ENCODE data around the gene CLEC11A.

CLEC11A gene

GRCh38 chr19:50701367-50701985, 21.7 kb upstream of the CLEC11A start:
- ATAC-seq (no peak), DNase-seq (no peak)
- no peak overlapping the region for H3K27ac Mint-ChIP-seq
- no peak overlapping the region for H3K4me3 Mint-ChIP-seq
- no peaks in the 10 kb centered on the region for H3K36me3 Mint-ChIP-seq (ENCODE audit: low read depth)
- peaks cover 48% of the 10 kb centered on the region for H3K27me3 Mint-ChIP-seq
- peaks cover 2% of the 10 kb centered on the region for H3K4me1 Mint-ChIP-seq
- no peaks in the 10 kb centered on the region for H3K9me3 Mint-ChIP-seq

- Mint-ChIP-seq H3K9me3 (no peaks in the 10 kb centered on the region), H3K4me3 (no peak overlapping the region), H3K27ac (no peak overlapping the region), H3K36me3 (ENCODE audit: low read depth) (no peaks in the 10 kb centered on the region), H3K4me1 (peaks cover 2% of the 10 kb centered on the region), H3K27me3 (peaks cover 42% of the 10 kb centered on the region)
- ATAC-seq (no peak), DNase-seq (no peak)
These were observed 20.9 kb upstream of the CLEC11A start for GRCh38 chr19:50702158-50702870.

GRCh38 chr19:50702871-50703829, 20.0 kb upstream of the CLEC11A start:
- ATAC-seq, result no peak
- Mint-ChIP-seq H3K4me1 (peaks cover 2% of the 10 kb centered on the region), H3K27ac (no peak overlapping the region), H3K36me3 (ENCODE audit: low read depth) (no peaks in the 10 kb centered on the region), H3K9me3 (no peaks in the 10 kb centered on the region), H3K4me3 (no peak overlapping the region), H3K27me3 (peaks cover 37% of the 10 kb centered on the region)
- DNase-seq, result no peak

- peaks cover 33% of the 10 kb centered on the region for H3K27me3 Mint-ChIP-seq
- H3K4me1 Mint-ChIP-seq, result peaks cover 2% of the 10 kb centered on the region
- H3K9me3 Mint-ChIP-seq, result no peaks in the 10 kb centered on the region
- H3K4me3 Mint-ChIP-seq, result no peak overlapping the region
- DNase-seq (no peak), ATAC-seq (no peak)
- H3K36me3 Mint-ChIP-seq (ENCODE audit: low read depth), result no peaks in the 10 kb centered on the region
- H3K27ac Mint-ChIP-seq, result no peak overlapping the region
These were observed 19.0 kb upstream of the CLEC11A start for GRCh38 chr19:50703915-50704796.

- peaks cover 27% of the 10 kb centered on the region for H3K27me3 Mint-ChIP-seq
- no peak overlapping the region for H3K27ac Mint-ChIP-seq
- no peaks in the 10 kb centered on the region for H3K36me3 Mint-ChIP-seq (ENCODE audit: low read depth)
- H3K4me3 Mint-ChIP-seq, result no peak overlapping the region
- H3K9me3 Mint-ChIP-seq, result no peaks in the 10 kb centered on the region
- ATAC-seq (peak; percentile 81), DNase-seq (peak; percentile 44)
- H3K4me1 Mint-ChIP-seq, result peaks cover 2% of the 10 kb centered on the region
These were observed 17.6 kb upstream of the CLEC11A start for GRCh38 chr19:50705422-50706019.

- Mint-ChIP-seq H3K27me3 (peaks cover 25% of the 10 kb centered on the region), H3K9me3 (no peaks in the 10 kb centered on the region), H3K27ac (no peak overlapping the region), H3K36me3 (ENCODE audit: low read depth) (no peaks in the 10 kb centered on the region), H3K4me3 (no peak overlapping the region), H3K4me1 (peaks cover 2% of the 10 kb centered on the region)
- ATAC-seq, result no peak
- no peak for DNase-seq
These were observed 16.8 kb upstream of the CLEC11A start for GRCh38 chr19:50706387-50706786.

GRCh38 chr19:50708179-50708879, 14.8 kb upstream of the CLEC11A start:
- peaks cover 13% of the 10 kb centered on the region for H3K4me1 Mint-ChIP-seq
- H3K4me3 Mint-ChIP-seq, result no peak overlapping the region
- H3K27ac Mint-ChIP-seq, result no peak overlapping the region
- ATAC-seq (no peak), DNase-seq (no peak)
- peaks cover 20% of the 10 kb centered on the region for H3K27me3 Mint-ChIP-seq
- H3K36me3 Mint-ChIP-seq (ENCODE audit: low read depth), result no peaks in the 10 kb centered on the region
- no peaks in the 10 kb centered on the region for H3K9me3 Mint-ChIP-seq

- Mint-ChIP-seq H3K9me3 (no peaks in the 10 kb centered on the region), H3K4me1 (peaks cover 21% of the 10 kb centered on the region), H3K36me3 (ENCODE audit: low read depth) (no peaks in the 10 kb centered on the region), H3K27ac (no peak overlapping the region), H3K4me3 (no peak overlapping the region), H3K27me3 (peaks cover 10% of the 10 kb centered on the region)
- ATAC-seq (no peak), DNase-seq (no peak)
These were observed 13.1 kb upstream of the CLEC11A start for GRCh38 chr19:50710094-50710493.

GRCh38 chr19:50710612-50711011, 12.6 kb upstream of the CLEC11A start:
- Mint-ChIP-seq H3K4me3 (no peak overlapping the region), H3K9me3 (no peaks in the 10 kb centered on the region), H3K27me3 (peaks cover 5% of the 10 kb centered on the region)

GRCh38 chr19:50711196-50711595, 12.0 kb upstream of the CLEC11A start:
- Mint-ChIP-seq H3K4me3 (no peak overlapping the region), H3K36me3 (ENCODE audit: low read depth) (no peaks in the 10 kb centered on the region), H3K9me3 (no peaks in the 10 kb centered on the region), H3K27me3 (peaks cover 10% of the 10 kb centered on the region), H3K4me1 (peaks cover 20% of the 10 kb centered on the region), H3K27ac (no peak overlapping the region)
- ATAC-seq, result no peak
- DNase-seq, result no peak

More at GRCh38 chr19:50710612-50711011, 12.6 kb upstream of the CLEC11A start:
- H3K27ac Mint-ChIP-seq, result no peak overlapping the region
- peaks cover 20% of the 10 kb centered on the region for H3K4me1 Mint-ChIP-seq
- no peaks in the 10 kb centered on the region for H3K36me3 Mint-ChIP-seq (ENCODE audit: low read depth)
- ATAC-seq (no peak), DNase-seq (no peak)

GRCh38 chr19:50711805-50712204, 11.4 kb upstream of the CLEC11A start:
- H3K4me1 Mint-ChIP-seq, result peaks cover 20% of the 10 kb centered on the region
- H3K4me3 Mint-ChIP-seq, result no peak overlapping the region
- DNase-seq (no peak), ATAC-seq (no peak)
- H3K36me3 Mint-ChIP-seq (ENCODE audit: low read depth), result no peaks in the 10 kb centered on the region
- H3K9me3 Mint-ChIP-seq, result no peaks in the 10 kb centered on the region
- no peak overlapping the region for H3K27ac Mint-ChIP-seq
- H3K27me3 Mint-ChIP-seq, result peaks cover 12% of the 10 kb centered on the region

- no peaks in the 10 kb centered on the region for H3K36me3 Mint-ChIP-seq (ENCODE audit: low read depth)
- no peak for ATAC-seq
- no peaks in the 10 kb centered on the region for H3K9me3 Mint-ChIP-seq
- H3K27ac Mint-ChIP-seq, result no peak overlapping the region
- H3K27me3 Mint-ChIP-seq, result peaks cover 20% of the 10 kb centered on the region
- H3K4me3 Mint-ChIP-seq, result peak overlapping the region; percentile 11
- peaks cover 24% of the 10 kb centered on the region for H3K4me1 Mint-ChIP-seq
- DNase-seq, result no peak
These were observed 10.3 kb upstream of the CLEC11A start for GRCh38 chr19:50712833-50713232.

GRCh38 chr19:50713556-50714236, 9.5 kb upstream of the CLEC11A start:
- no peaks in the 10 kb centered on the region for H3K9me3 Mint-ChIP-seq
- H3K4me3 Mint-ChIP-seq, result peak overlapping the region; percentile 17
- H3K27me3 Mint-ChIP-seq, result peaks cover 20% of the 10 kb centered on the region
- H3K4me1 Mint-ChIP-seq, result peaks cover 24% of the 10 kb centered on the region
- no peaks in the 10 kb centered on the region for H3K36me3 Mint-ChIP-seq (ENCODE audit: low read depth)
- DNase-seq, result peak; percentile 42
- H3K27ac Mint-ChIP-seq, result no peak overlapping the region
- no peak for ATAC-seq

All from activated naive CD8-positive, alpha-beta T cell treated with anti-CD3 and anti-CD28 coated beads, Interleukin-2, amount 50 U/mL, for 24 hours (primary cell).